IPS-20b (cell line): ENCODE data around the gene DENND1B.
"Not testable (repeated sequence)": the region's sequence is repeated elsewhere in the genome, so short reads cannot be mapped to it uniquely, and the experiment has no call there.

Source experiments
- H3K27ac ChIP-seq: one replicate; pipeline ENCODE4 v1.5.1; 2013; ENCODE audit warnings: low read length
- H3K27me3 ChIP-seq: 2 replicates; pipeline ENCODE4 v1.6.1; 2013; ENCODE audit warnings: mild to moderate bottlenecking, low read length, inconsistent platforms; ENCODE audit not compliant: insufficient read depth
- H3K36me3 ChIP-seq: 2 replicates; pipeline ENCODE4 v1.6.1; 2013; ENCODE audit warnings: low read depth, mild to moderate bottlenecking, inconsistent platforms, low read length, moderate library complexity; ENCODE audit not compliant: insufficient read depth
- H3K4me1 ChIP-seq: 2 replicates; pipeline ENCODE4 v1.6.1; 2013; ENCODE audit warnings: mild to moderate bottlenecking, control low read depth, inconsistent platforms, low read length, moderate library complexity; ENCODE audit not compliant: insufficient read depth
- H3K4me3 ChIP-seq: 2 replicates; pipeline ENCODE4 v1.5.1; 2013; ENCODE audit warnings: mild to moderate bottlenecking, low read length, inconsistent platforms
- H3K9ac ChIP-seq: 2 replicates; pipeline ENCODE4 v1.6.1; 2013; ENCODE audit warnings: low read depth, mild to moderate bottlenecking, inconsistent platforms, low read length, moderate library complexity
- H3K9me3 ChIP-seq: 2 replicates; pipeline ENCODE4 v1.6.1; 2013; ENCODE audit warnings: mild to moderate bottlenecking, low read depth, low read length, inconsistent platforms; ENCODE audit not compliant: insufficient read depth

The DENND1B gene

GRCh38 chr1:197737916-197738315, 37.4 kb downstream of the DENND1B start:
- Histone ChIP-seq H3K9me3 (no peaks in the 10 kb centered on the region), H3K36me3 (no peaks in the 10 kb centered on the region), H3K4me1 (0 out of 2 replicates have a peak, but pooled peaks cover 2% of the 10 kb centered on the region), H3K27ac (no peak overlapping the region), H3K9ac (no peak overlapping the region), H3K4me3 (no peak overlapping the region), H3K27me3 (no peaks in the 10 kb centered on the region)

GRCh38 chr1:197736685-197737084, 38.6 kb downstream of the DENND1B start:
- H3K9ac ChIP-seq = no peak overlapping the region
- H3K36me3 ChIP-seq = no peaks in the 10 kb centered on the region
- H3K27ac ChIP-seq = no peak overlapping the region
- no peaks in the 10 kb centered on the region for H3K9me3 ChIP-seq
- 0 out of 2 replicates have a peak, but pooled peaks cover 2% of the 10 kb centered on the region for H3K4me1 ChIP-seq
- no peak overlapping the region for H3K4me3 ChIP-seq
- H3K27me3 ChIP-seq = no peaks in the 10 kb centered on the region

- Histone ChIP-seq H3K36me3 (no peaks in the 10 kb centered on the region), H3K9me3 (no peaks in the 10 kb centered on the region), H3K9ac (no peak overlapping the region), H3K27me3 (no peaks in the 10 kb centered on the region), H3K27ac (no peak overlapping the region), H3K4me3 (no peak overlapping the region), H3K4me1 (0 out of 2 replicates have a peak, but pooled peaks cover 2% of the 10 kb centered on the region)
Measured at GRCh38 chr1:197735461-197735860, 39.8 kb downstream of the DENND1B start.

DNA sequence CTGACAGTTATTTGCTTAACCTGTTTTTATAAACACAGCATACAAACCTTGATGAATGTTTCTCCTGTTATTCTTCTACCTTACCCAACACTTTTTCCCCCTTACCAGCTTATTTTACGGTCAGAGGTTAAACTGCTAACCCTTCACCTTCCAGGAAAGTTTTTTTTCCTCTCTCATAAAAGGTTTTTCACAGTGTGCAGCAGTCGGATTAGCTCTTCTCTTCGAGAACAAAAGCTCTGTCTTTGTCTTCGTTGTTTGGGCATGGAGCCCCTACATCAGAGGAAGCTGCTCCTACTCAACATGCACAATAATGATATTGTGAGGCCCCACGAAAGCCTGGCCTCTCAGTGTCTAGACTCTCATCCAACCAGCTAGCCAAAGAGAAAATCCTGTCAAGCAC, 42.0 kb downstream of the DENND1B start:
- H3K9me3 ChIP-seq = no peaks in the 10 kb centered on the region
- no peaks in the 10 kb centered on the region for H3K36me3 ChIP-seq
- no peaks in the 10 kb centered on the region for H3K27me3 ChIP-seq
- no peak overlapping the region for H3K27ac ChIP-seq
- H3K4me3 ChIP-seq = no peak overlapping the region
- H3K9ac ChIP-seq = no peak overlapping the region
- 0 out of 2 replicates have a peak, but pooled peaks cover 2% of the 10 kb centered on the region for H3K4me1 ChIP-seq

GRCh38 chr1:197732187-197732586, 43.1 kb downstream of the DENND1B start:
- Histone ChIP-seq H3K36me3 (no peaks in the 10 kb centered on the region), H3K27ac (no peak overlapping the region), H3K4me3 (no peak overlapping the region), H3K27me3 (no peaks in the 10 kb centered on the region), H3K9me3 (no peaks in the 10 kb centered on the region), H3K9ac (no peak overlapping the region), H3K4me1 (0 out of 2 replicates have a peak, but pooled peaks cover 2% of the 10 kb centered on the region)

GRCh38 chr1:197731449-197731848, 43.8 kb downstream of the DENND1B start:
- no peaks in the 10 kb centered on the region for H3K27me3 ChIP-seq
- H3K4me3 ChIP-seq = no peak overlapping the region
- no peak overlapping the region for H3K27ac ChIP-seq
- no peaks in the 10 kb centered on the region for H3K36me3 ChIP-seq
- 0 out of 2 replicates have a peak, but pooled peaks cover 2% of the 10 kb centered on the region for H3K4me1 ChIP-seq
- no peak overlapping the region for H3K9ac ChIP-seq
- no peaks in the 10 kb centered on the region for H3K9me3 ChIP-seq

DNA sequence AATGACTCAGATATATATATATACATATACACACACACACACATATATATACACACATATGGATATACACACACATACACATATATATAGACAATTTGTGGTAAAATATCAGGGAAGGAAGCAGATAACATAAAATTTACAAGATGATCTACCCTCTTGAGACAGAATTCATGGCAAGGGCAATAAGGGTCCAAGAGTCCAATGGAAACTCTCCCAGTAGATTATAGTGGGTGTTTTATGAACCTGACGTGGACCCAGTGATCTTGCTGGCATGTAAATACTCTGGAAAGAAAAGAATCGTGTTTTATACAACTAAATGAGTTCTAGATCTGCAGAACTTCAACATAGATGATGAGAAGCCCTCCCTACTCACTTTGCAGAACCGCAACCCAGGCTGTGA, 49.3 kb downstream of the DENND1B start:
- H3K4me3 ChIP-seq = no peak overlapping the region
- no peak overlapping the region for H3K9ac ChIP-seq
- no peak overlapping the region for H3K27ac ChIP-seq
- no peaks in the 10 kb centered on the region for H3K4me1 ChIP-seq
- no peaks in the 10 kb centered on the region for H3K36me3 ChIP-seq
- H3K9me3 ChIP-seq = peaks cover 20% of the 10 kb centered on the region
- H3K27me3 ChIP-seq = no peaks in the 10 kb centered on the region

DNA sequence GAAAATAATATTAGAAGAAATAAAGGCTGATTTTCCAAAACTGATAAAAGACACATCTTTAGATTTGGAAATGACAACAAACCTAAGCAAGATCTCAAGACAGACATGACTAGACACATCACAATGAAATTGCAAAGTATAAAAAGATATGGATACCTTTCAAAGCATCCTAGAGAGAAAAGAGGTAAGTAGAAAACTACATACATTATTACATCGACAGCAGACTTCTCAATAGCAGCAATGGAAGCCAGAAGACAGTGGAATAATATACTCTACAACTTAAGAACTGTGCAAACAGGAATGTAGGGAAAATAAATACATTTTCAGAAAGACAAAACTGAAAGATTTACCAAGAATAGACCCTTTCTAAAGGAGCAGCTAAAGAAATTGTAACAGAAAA, 50.2 kb downstream of the DENND1B start:
- no peak overlapping the region for H3K27ac ChIP-seq
- H3K4me1 ChIP-seq = no peaks in the 10 kb centered on the region
- H3K36me3 ChIP-seq = no peaks in the 10 kb centered on the region
- H3K27me3 ChIP-seq = no peaks in the 10 kb centered on the region
- no peak overlapping the region for H3K4me3 ChIP-seq
- H3K9me3 ChIP-seq = peaks cover 20% of the 10 kb centered on the region
- H3K9ac ChIP-seq = no peak overlapping the region

DNA sequence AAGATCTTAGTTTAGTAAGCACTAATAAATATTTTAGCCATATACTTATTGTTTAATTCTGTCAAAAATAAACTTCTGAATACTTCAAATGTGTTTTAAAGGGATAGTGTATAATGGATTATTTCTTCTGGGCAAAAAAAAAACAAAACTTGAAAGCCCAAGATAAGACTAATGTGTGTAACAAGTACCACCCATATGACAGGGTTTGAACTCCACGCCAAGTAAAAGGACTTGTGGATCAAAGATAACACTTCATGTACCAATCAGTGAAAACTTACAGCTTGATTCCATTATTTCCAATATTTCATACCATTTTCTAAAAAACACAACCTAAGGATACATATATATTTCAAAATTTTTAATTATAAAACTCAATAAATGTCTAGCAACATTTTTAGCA, 59.5 kb downstream of the DENND1B start:
- H3K4me3 ChIP-seq = no peak overlapping the region
- H3K9me3 ChIP-seq = no peaks in the 10 kb centered on the region
- H3K9ac ChIP-seq = no peak overlapping the region
- no peaks in the 10 kb centered on the region for H3K27me3 ChIP-seq
- H3K36me3 ChIP-seq = no peaks in the 10 kb centered on the region
- no peaks in the 10 kb centered on the region for H3K4me1 ChIP-seq
- no peak overlapping the region for H3K27ac ChIP-seq

DNA sequence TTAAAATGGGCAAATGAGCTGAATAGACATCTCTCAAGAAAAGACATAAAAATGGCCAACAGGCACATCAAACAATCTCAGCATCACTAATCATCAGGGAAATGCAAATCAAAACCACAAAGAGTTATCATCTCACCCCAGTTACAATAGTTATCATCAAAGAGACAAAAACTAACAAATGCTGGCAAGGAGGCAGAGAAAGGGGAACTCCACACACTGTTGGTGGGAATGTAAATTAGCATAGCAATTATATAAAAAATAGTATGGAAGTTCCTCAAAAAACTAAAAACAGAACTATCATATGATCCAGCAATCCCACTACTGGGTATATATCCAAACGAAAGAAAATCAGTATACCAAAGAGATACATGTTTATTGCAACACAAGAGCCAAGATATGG, 68.7 kb downstream of the DENND1B start:
- no peaks in the 10 kb centered on the region for H3K27me3 ChIP-seq
- no peaks in the 10 kb centered on the region for H3K36me3 ChIP-seq
- H3K9ac ChIP-seq = no peak overlapping the region
- no peak overlapping the region for H3K27ac ChIP-seq
- H3K4me1 ChIP-seq = no peaks in the 10 kb centered on the region
- H3K9me3 ChIP-seq = no peaks in the 10 kb centered on the region
- H3K4me3 ChIP-seq = no peak overlapping the region

GRCh38 chr1:197705941-197706340, 69.3 kb downstream of the DENND1B start:
- H3K9ac ChIP-seq = no peak overlapping the region
- H3K27ac ChIP-seq = no peak overlapping the region
- no peaks in the 10 kb centered on the region for H3K27me3 ChIP-seq
- H3K36me3 ChIP-seq = no peaks in the 10 kb centered on the region
- H3K4me3 ChIP-seq = no peak overlapping the region
- H3K4me1 ChIP-seq = no peaks in the 10 kb centered on the region
- H3K9me3 ChIP-seq = no peaks in the 10 kb centered on the region

DNA sequence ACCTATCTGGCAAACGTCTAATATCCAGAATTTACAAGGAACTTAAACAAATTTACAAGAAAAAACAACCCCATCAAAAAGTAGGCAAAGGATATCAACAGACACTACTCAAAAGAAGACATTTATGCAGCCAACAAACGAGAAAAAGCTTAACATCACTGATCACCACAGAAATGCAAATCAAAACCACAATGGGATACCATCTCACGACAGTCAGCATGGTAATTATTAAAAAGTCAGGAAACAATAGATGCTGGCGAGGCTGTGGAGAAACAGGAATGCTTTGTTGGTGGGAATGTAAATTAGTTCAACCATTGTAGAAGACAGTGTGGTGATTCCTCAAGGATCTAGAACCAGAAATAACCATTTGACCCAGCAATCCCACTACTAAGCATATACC, 74.6 kb downstream of the DENND1B start:
- not testable (repeated sequence) for H3K27me3 ChIP-seq, H3K4me3 ChIP-seq, H3K4me1 ChIP-seq, H3K9ac ChIP-seq, H3K36me3 ChIP-seq, H3K27ac ChIP-seq, H3K9me3 ChIP-seq

DNA sequence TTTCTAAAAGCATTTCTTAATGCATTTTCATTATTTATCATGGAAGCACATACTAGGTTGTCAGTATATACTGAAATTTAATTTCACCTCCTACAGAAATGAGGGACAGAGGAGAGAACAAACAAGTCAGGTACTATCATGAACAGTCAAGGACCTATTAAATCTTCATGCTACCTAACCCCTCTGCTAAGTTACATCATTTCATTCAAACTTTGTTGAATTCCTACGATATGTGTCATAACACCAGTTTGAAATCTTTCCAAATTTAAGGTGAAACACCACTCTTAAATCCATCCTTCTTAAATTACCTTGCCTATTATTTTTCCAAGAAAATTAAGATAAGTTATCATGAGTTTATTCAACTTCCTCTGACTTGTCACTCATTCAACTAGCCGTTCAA, 78.9 kb downstream of the DENND1B start:
- Histone ChIP-seq H3K4me1 (no peaks in the 10 kb centered on the region; the same call in 1 of the 2 replicates), H3K9me3 (no peaks in the 10 kb centered on the region), H3K27ac (no peak overlapping the region), H3K36me3 (no peaks in the 10 kb centered on the region), H3K4me3 (no peak overlapping the region), H3K9ac (no peak overlapping the region), H3K27me3 (no peaks in the 10 kb centered on the region)
